Activated gamma-delta T cell treated with anti-CD3 and anti-CD28 coated beads, Interleukin-2, amount 50 U/mL, for 16 hours (primary cell): ENCODE data around the gene ZDHHC14.
"Not testable (repeated sequence)": the region's sequence is repeated elsewhere in the genome, so short reads cannot be mapped to it uniquely, and the experiment has no call there.

ENCODE experiments used
- DNase-seq: peaks from one replicate; pipeline ENCODE4 v3.0.0-alpha.2; 2020; ENCODE audit warnings: low read depth

Gene ZDHHC14

GRCh38 chr6:157467339-157467738 lies 86.3 kb downstream of the ZDHHC14 start:
- DNase-seq, result not testable (repeated sequence)

GRCh38 chr6:157468054-157468453 lies 87.1 kb downstream of the ZDHHC14 start:
- no peak for DNase-seq

GRCh38 chr6:157468574-157468973 lies 87.6 kb downstream of the ZDHHC14 start:
- DNase-seq, result no peak

- no peak for DNase-seq
These were observed 88.4 kb downstream of the ZDHHC14 start for GRCh38 chr6:157469378-157469777.

GRCh38 chr6:157471077-157471686 lies 90.2 kb downstream of the ZDHHC14 start:
- DNase-seq, result no peak

GRCh38 chr6:157471895-157472686 lies 91.1 kb downstream of the ZDHHC14 start:
- no peak for DNase-seq

GRCh38 chr6:157476797-157477196 lies 95.8 kb downstream of the ZDHHC14 start:
- DNase-seq, result no peak

- no peak for DNase-seq
These were observed 97.9 kb downstream of the ZDHHC14 start for GRCh38 chr6:157478926-157479325.

GRCh38 chr6:157479464-157480303 lies 98.7 kb downstream of the ZDHHC14 start:
- no peak for DNase-seq

- DNase-seq, result no peak
These were observed 100.3 kb downstream of the ZDHHC14 start for GRCh38 chr6:157481189-157481864.

GRCh38 chr6:157481865-157482249 lies 100.9 kb downstream of the ZDHHC14 start:
- no peak for DNase-seq

- DNase-seq, result no peak
These were observed 102.8 kb downstream of the ZDHHC14 start for GRCh38 chr6:157483770-157484169.

- no peak for DNase-seq
These were observed 103.2 kb downstream of the ZDHHC14 start for GRCh38 chr6:157484181-157484580.

GRCh38 chr6:157486572-157486971 lies 105.6 kb downstream of the ZDHHC14 start:
- DNase-seq, result no peak

- no peak for DNase-seq
These were observed 106.3 kb downstream of the ZDHHC14 start for GRCh38 chr6:157487110-157487773.

GRCh38 chr6:157488058-157488457 lies 107.1 kb downstream of the ZDHHC14 start:
- no peak for DNase-seq

GRCh38 chr6:157488716-157489118 lies 107.7 kb downstream of the ZDHHC14 start:
- no peak for DNase-seq

GRCh38 chr6:157490611-157491269 lies 109.8 kb downstream of the ZDHHC14 start:
- no peak for DNase-seq

- no peak for DNase-seq
These were observed 110.7 kb downstream of the ZDHHC14 start for GRCh38 chr6:157491571-157492232.

- no peak for DNase-seq
These were observed 111.3 kb downstream of the ZDHHC14 start for GRCh38 chr6:157492249-157492648.

GRCh38 chr6:157492741-157493140 lies 111.8 kb downstream of the ZDHHC14 start:
- no peak for DNase-seq
